ENCODE results near the gene NPIPB8.
"Not testable (repeated sequence)": the region's sequence is repeated elsewhere in the genome, so short reads cannot be mapped to it uniquely, and the experiment has no call there.

NPIPB8 gene

GRCh38 chr16:28610595-28611191 lies 27.2 kb upstream of the NPIPB8 start:
- H2BK5ac ChIP-seq (ENCODE audit: low read depth, low read length, poor library complexity): no peak overlapping the region
- H3K9me3 ChIP-seq (ENCODE audit: insufficient read depth, low read depth, low read length): no peaks in the 10 kb centered on the region
- H3K4me1 ChIP-seq (ENCODE audit: control insufficient read depth in 1 of 2, insufficient read depth in 2 of 2, low read length in 2 of 2): peaks cover 0 to 6% of the 10 kb centered on the region in 2 experiments
- no peak for DNase-seq
- no peak overlapping the region for H4K91ac ChIP-seq (ENCODE audit: low read depth, low read length)
- no peak overlapping the region for H2BK12ac ChIP-seq (ENCODE audit: low read length)
- no peak overlapping the region for H2AFZ ChIP-seq (ENCODE audit: insufficient read depth, low read length, poor library complexity)
- H3K9ac ChIP-seq (ENCODE audit: low read length): no peak overlapping the region
- no peaks in the 10 kb centered on the region for H3K27me3 ChIP-seq (ENCODE audit: insufficient read depth, low read length)
- no peaks in the 10 kb centered on the region for H3K36me3 ChIP-seq (ENCODE audit: control insufficient read depth in 1 of 2, insufficient read depth in 2 of 2, low read length in 2 of 2)
- no peak overlapping the region for H2AK5ac ChIP-seq (ENCODE audit: low read length)
- no peak overlapping the region for H4K8ac ChIP-seq (ENCODE audit: low read depth, low read length)
- H3K18ac ChIP-seq (ENCODE audit: low read length): no peak overlapping the region
- H3K27ac ChIP-seq (ENCODE audit: low read depth, low read length): no peak overlapping the region
- no CpG with 5 or more reads among the region's 10 CpGs for WGBS (ENCODE audit: extremely low coverage, insufficient coverage, insufficient read length)
- no peak overlapping the region for H4K12ac ChIP-seq (ENCODE audit: low read depth, low read length)
- no peak overlapping the region for H3K4me3 ChIP-seq (ENCODE audit: low read depth, low read length)
- H3K4ac ChIP-seq (ENCODE audit: low read depth, low read length): no peak overlapping the region
- H3K4me2 ChIP-seq (ENCODE audit: low read length): no peak overlapping the region
- no peak overlapping the region for H3K23ac ChIP-seq (ENCODE audit: low read length)
- H2BK120ac ChIP-seq (ENCODE audit: insufficient read depth, low read length, poor library complexity): no peak overlapping the region
- H3K79me2 ChIP-seq (ENCODE audit: control insufficient read depth, insufficient read depth, low read length, poor library complexity): no peaks in the 10 kb centered on the region
- no peaks in the 10 kb centered on the region for H3K79me1 ChIP-seq (ENCODE audit: low read length)
- H3K14ac ChIP-seq (ENCODE audit: low read length): no peak overlapping the region

- not testable (repeated sequence) for H4K91ac ChIP-seq (ENCODE audit: low read depth, low read length); DNase-seq; H3K4me1 ChIP-seq (ENCODE audit: control insufficient read depth in 1 of 2, insufficient read depth in 2 of 2, low read length in 2 of 2); H3K9ac ChIP-seq (ENCODE audit: low read length); H3K4me2 ChIP-seq (ENCODE audit: low read length); H3K4ac ChIP-seq (ENCODE audit: low read depth, low read length); H3K18ac ChIP-seq (ENCODE audit: low read length); H3K9me3 ChIP-seq (ENCODE audit: insufficient read depth, low read depth, low read length); H4K12ac ChIP-seq (ENCODE audit: low read depth, low read length); H3K4me3 ChIP-seq (ENCODE audit: low read depth, low read length); H2AFZ ChIP-seq (ENCODE audit: insufficient read depth, low read length, poor library complexity); H3K27ac ChIP-seq (ENCODE audit: low read depth, low read length); H2BK5ac ChIP-seq (ENCODE audit: low read depth, low read length, poor library complexity); H3K36me3 ChIP-seq (ENCODE audit: control insufficient read depth in 1 of 2, insufficient read depth in 2 of 2, low read length in 2 of 2); H2AK5ac ChIP-seq (ENCODE audit: low read length); H3K27me3 ChIP-seq (ENCODE audit: insufficient read depth, low read length); H2BK12ac ChIP-seq (ENCODE audit: low read length); H3K79me1 ChIP-seq (ENCODE audit: low read length); H2BK120ac ChIP-seq (ENCODE audit: insufficient read depth, low read length, poor library complexity); H3K79me2 ChIP-seq (ENCODE audit: control insufficient read depth, insufficient read depth, low read length, poor library complexity); H3K23ac ChIP-seq (ENCODE audit: low read length); H4K8ac ChIP-seq (ENCODE audit: low read depth, low read length); H3K14ac ChIP-seq (ENCODE audit: low read length)
- no CpG with 5 or more reads among the region's 17 CpGs for WGBS (ENCODE audit: extremely low coverage, insufficient coverage, insufficient read length)
Observed at GRCh38 chr16:28612359-28613280, 25.2 kb upstream of the NPIPB8 start.

GRCh38 chr16:28613912-28614311 lies 24.0 kb upstream of the NPIPB8 start:
- not testable (repeated sequence) for H4K12ac ChIP-seq (ENCODE audit: low read depth, low read length); H3K14ac ChIP-seq (ENCODE audit: low read length); H3K27me3 ChIP-seq (ENCODE audit: insufficient read depth, low read length); H3K9me3 ChIP-seq (ENCODE audit: insufficient read depth, low read depth, low read length); H2AK5ac ChIP-seq (ENCODE audit: low read length); DNase-seq; H3K36me3 ChIP-seq (ENCODE audit: control insufficient read depth in 1 of 2, insufficient read depth in 2 of 2, low read length in 2 of 2); H4K91ac ChIP-seq (ENCODE audit: low read depth, low read length); H3K18ac ChIP-seq (ENCODE audit: low read length); H2AFZ ChIP-seq (ENCODE audit: insufficient read depth, low read length, poor library complexity); H2BK5ac ChIP-seq (ENCODE audit: low read depth, low read length, poor library complexity); H3K79me1 ChIP-seq (ENCODE audit: low read length); H3K4me3 ChIP-seq (ENCODE audit: low read depth, low read length); H3K27ac ChIP-seq (ENCODE audit: low read depth, low read length); H3K4ac ChIP-seq (ENCODE audit: low read depth, low read length); H3K4me2 ChIP-seq (ENCODE audit: low read length); H3K79me2 ChIP-seq (ENCODE audit: control insufficient read depth, insufficient read depth, low read length, poor library complexity); H2BK12ac ChIP-seq (ENCODE audit: low read length); H3K9ac ChIP-seq (ENCODE audit: low read length); H2BK120ac ChIP-seq (ENCODE audit: insufficient read depth, low read length, poor library complexity); H3K23ac ChIP-seq (ENCODE audit: low read length); H4K8ac ChIP-seq (ENCODE audit: low read depth, low read length); H3K4me1 ChIP-seq (ENCODE audit: control insufficient read depth in 1 of 2, insufficient read depth in 2 of 2, low read length in 2 of 2)
- WGBS (ENCODE audit: extremely low coverage, insufficient coverage, insufficient read length): no CpG with 5 or more reads among the region's 26 CpGs

GRCh38 chr16:28614561-28614960 lies 23.3 kb upstream of the NPIPB8 start:
- H3K4me2 ChIP-seq (ENCODE audit: low read length); H4K91ac ChIP-seq (ENCODE audit: low read depth, low read length); H3K9ac ChIP-seq (ENCODE audit: low read length); H4K8ac ChIP-seq (ENCODE audit: low read depth, low read length); H3K79me2 ChIP-seq (ENCODE audit: control insufficient read depth, insufficient read depth, low read length, poor library complexity); H2BK120ac ChIP-seq (ENCODE audit: insufficient read depth, low read length, poor library complexity); H2AFZ ChIP-seq (ENCODE audit: insufficient read depth, low read length, poor library complexity); H3K9me3 ChIP-seq (ENCODE audit: insufficient read depth, low read depth, low read length); H3K14ac ChIP-seq (ENCODE audit: low read length); H3K36me3 ChIP-seq (ENCODE audit: control insufficient read depth in 1 of 2, insufficient read depth in 2 of 2, low read length in 2 of 2); H3K23ac ChIP-seq (ENCODE audit: low read length); H3K4me1 ChIP-seq (ENCODE audit: control insufficient read depth in 1 of 2, insufficient read depth in 2 of 2, low read length in 2 of 2); H4K12ac ChIP-seq (ENCODE audit: low read depth, low read length); H3K79me1 ChIP-seq (ENCODE audit: low read length); H3K4me3 ChIP-seq (ENCODE audit: low read depth, low read length); H3K18ac ChIP-seq (ENCODE audit: low read length); H3K27me3 ChIP-seq (ENCODE audit: insufficient read depth, low read length); H3K4ac ChIP-seq (ENCODE audit: low read depth, low read length); H3K27ac ChIP-seq (ENCODE audit: low read depth, low read length); DNase-seq; H2AK5ac ChIP-seq (ENCODE audit: low read length); H2BK12ac ChIP-seq (ENCODE audit: low read length); H2BK5ac ChIP-seq (ENCODE audit: low read depth, low read length, poor library complexity): not testable (repeated sequence)
- no CpG with 5 or more reads among the region's 16 CpGs for WGBS (ENCODE audit: extremely low coverage, insufficient coverage, insufficient read length)

Measured in trophoblast cell (in vitro differentiated cells and primary cell).